Kidney (tissue), 14 donors: Measurements from ENCODE around the gene DSCAML1. TPM values are rescaled to one million over a fixed set of nuclear protein-coding genes. Genes with fewer than 3 reads are reported as not detected.

Experiments used
- DNase-seq, 5 donors: peaks; one replicate each; pipeline ENCODE4 v3.0.0-alpha.2; 2013 to 2020
- FAIRE-seq: peaks from 2 replicates; lab custom pipeline; 2012; peaks lifted over from hg19 to GRCh38; lab: Jason Lieb, UNC
- H3K27ac ChIP-seq, 2 donors: one replicate each; pipeline ENCODE4 v1.7.0; 2013; ENCODE audit warnings: low read depth in 2 of 2, low read length in 2 of 2, inconsistent platforms in 1 of 2
- H3K27me3 ChIP-seq: one replicate; pipeline ENCODE4 v1.7.1; 2013; ENCODE audit warnings: low read length, inconsistent platforms; ENCODE audit not compliant: control insufficient read depth, insufficient read depth
- H3K36me3 ChIP-seq, 3 donors: one replicate each; pipeline versions ENCODE4 v1.7.0 to v1.7.1; 2013; ENCODE audit warnings: low read length in 3 of 3, control low read depth in 1 of 3, inconsistent platforms in 1 of 3; ENCODE audit not compliant: insufficient read depth in 3 of 3, control insufficient read depth in 2 of 3
- H3K4me1 ChIP-seq, 3 donors: one replicate each; pipeline versions ENCODE4 v1.7.0 to v1.7.1; 2013; ENCODE audit warnings: low read length in 3 of 3, inconsistent platforms in 1 of 3, low read depth in 1 of 3; ENCODE audit not compliant: control insufficient read depth in 2 of 3, insufficient read depth in 2 of 3
- H3K4me3 ChIP-seq, 3 donors: one replicate each; pipeline versions ENCODE4 v1.7.0 to v1.8.1; 2013; ENCODE audit warnings: low read length in 3 of 3, control low read depth in 1 of 3, inconsistent platforms in 1 of 3
- H3K9ac ChIP-seq, 3 donors: one replicate each; pipeline versions ENCODE4 v1.7.0 to v1.7.1; 2013; ENCODE audit warnings: low read length in 3 of 3, control low read depth in 1 of 3, inconsistent platforms in 1 of 3
- H3K9me3 ChIP-seq, 3 donors: one replicate each; pipeline versions ENCODE4 v1.7.0 to v1.7.1; 2013; ENCODE audit warnings: low read length in 3 of 3, control low read depth in 1 of 3, inconsistent platforms in 1 of 3; ENCODE audit not compliant: control insufficient read depth in 2 of 3, insufficient read depth in 1 of 3
- CTCF ChIP-seq: IDR thresholded peaks from 3 replicates; pipeline ENCODE4 v1.5.1; 2012; ENCODE audit warnings: mild to moderate bottlenecking, moderate library complexity, borderline replicate concordance; ENCODE audit not compliant: insufficient read depth; ENCODE audit errors: extremely low read depth
- intact Hi-C: fragments of 100-400 bp; cut with DNase I; formaldehyde crosslinking; loops from one replicate; pipeline ENCODE4 v1.11.1; 2022
- polyA plus RNA-seq: library from polyadenylated mRNA; stranded (reverse); fragments of 350-450 nt; fragmentation: Illumina TruSeq; extraction: RNeasy Lipid Tissue Mini Kit (QIAGEN cat#74804); gene quantifications from one replicate; pipeline ENCODE4 v1.2.3, GENCODE V29; 2014; ENCODE audit warnings: low read depth, low replicate concordance; ENCODE audit not compliant: insufficient read depth
- total RNA-seq: library from RNA; stranded (reverse); fragmentation: NEBNext Ultra II Directional; extraction: Animal tissue kit (Norgen Biotek cat#: 25700); gene quantifications from one replicate; pipeline ENCODE4 v1.2.1, GENCODE V29; 2021
- donor health status: control.
- donor health status: control.
- donor health status: control.
- donor health status: control.
- donor health status: control.
- donor health status: DM: yes; HTN: yes; CAD: no.
- donor health status: Normal renal cell carcinoma (clear cell type).

The DSCAML1 gene
- total and polyA plus RNA-seq, 2 donors from 2014 or later, result 0.95 to 17.3 TPM

- no peak for TF ChIP-seq CTCF
- no peak overlapping the region for H3K4me3 ChIP-seq
- intact Hi-C loops, result no loop called here
- no peak overlapping the region for H3K9ac ChIP-seq
- no peaks in the 10 kb centered on the region for H3K9me3 ChIP-seq
- H3K27ac ChIP-seq, result no peak overlapping the region
- FAIRE-seq, result no peak
- no peak for DNase-seq
- H3K36me3 ChIP-seq, result no peaks in the 10 kb centered on the region
- H3K4me1 ChIP-seq, result no peaks in the 10 kb centered on the region
- H3K27me3 ChIP-seq, result no peaks in the 10 kb centered on the region
These were observed 126.1 kb downstream of the DSCAML1 start for GRCh38 chr11:117670924-117671323.

DNA sequence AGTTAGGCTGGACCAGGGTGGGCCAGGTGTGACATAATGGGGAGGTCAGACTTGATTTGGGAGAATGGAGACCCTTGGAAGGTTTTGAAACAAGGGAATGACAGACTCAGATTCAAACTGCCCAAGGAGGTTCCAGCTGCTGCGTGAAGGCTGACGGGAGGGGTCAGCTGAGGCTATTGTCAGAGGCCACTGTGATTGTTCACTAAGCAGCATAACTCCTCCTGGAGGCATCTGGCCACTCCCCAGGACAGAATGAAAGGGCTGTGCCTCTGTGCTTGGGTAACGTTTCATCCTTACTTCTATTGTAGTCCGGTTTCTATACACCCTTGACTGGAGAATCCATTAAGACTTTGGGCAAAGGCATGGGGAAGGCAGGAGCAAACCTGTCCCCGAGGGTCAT is 126.6 kb downstream of the DSCAML1 start:
- FAIRE-seq (no peak), DNase-seq (no peak)
- Histone ChIP-seq H3K27me3 (no peaks in the 10 kb centered on the region), H3K4me3 (no peak overlapping the region), H3K4me1 (no peaks in the 10 kb centered on the region), H3K27ac (no peak overlapping the region), H3K9ac (no peak overlapping the region), H3K36me3 (no peaks in the 10 kb centered on the region), H3K9me3 (no peaks in the 10 kb centered on the region)
- TF ChIP-seq CTCF, result no peak
- intact Hi-C loops, result no loop called here

GRCh38 chr11:117669616-117670015 is 127.4 kb downstream of the DSCAML1 start:
- TF ChIP-seq CTCF, result no peak
- H3K9me3 ChIP-seq, result no peaks in the 10 kb centered on the region
- DNase-seq (no peak), FAIRE-seq (no peak)
- intact Hi-C loops, result no loop called here
- no peaks in the 10 kb centered on the region for H3K36me3 ChIP-seq
- H3K4me1 ChIP-seq, result peaks cover 0 to 3% (median 0%) of the 10 kb centered on the region in 3 donors
- no peaks in the 10 kb centered on the region for H3K27me3 ChIP-seq
- no peak overlapping the region for H3K27ac ChIP-seq
- no peak overlapping the region for H3K9ac ChIP-seq
- no peak overlapping the region for H3K4me3 ChIP-seq

DNA sequence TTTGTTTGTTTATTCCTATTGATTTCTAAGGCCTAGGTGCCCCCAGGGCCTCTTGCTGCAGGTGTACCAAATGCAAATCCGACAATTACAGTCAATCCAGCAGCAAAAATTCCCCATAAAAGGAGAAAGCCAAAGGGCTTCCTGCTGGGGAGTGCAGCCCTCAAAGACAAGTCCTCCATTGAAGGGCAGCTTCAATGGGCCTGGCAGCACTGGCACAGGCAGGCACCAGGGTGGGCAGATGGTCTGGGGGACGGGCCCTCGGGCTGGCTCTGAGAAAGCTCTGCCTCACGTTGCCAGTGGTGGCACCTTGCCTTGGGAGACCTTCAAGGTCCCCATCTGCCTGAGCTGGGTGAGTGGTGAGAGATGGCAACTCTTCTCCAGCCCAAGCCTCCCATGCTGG is 128.0 kb downstream of the DSCAML1 start:
- no peak overlapping the region for H3K4me3 ChIP-seq
- H3K36me3 ChIP-seq, result no peaks in the 10 kb centered on the region
- H3K27ac ChIP-seq, result no peak overlapping the region
- DNase-seq (no peak), FAIRE-seq (no peak)
- H3K27me3 ChIP-seq, result no peaks in the 10 kb centered on the region
- peaks cover 0 to 3% (median 0%) of the 10 kb centered on the region in 3 donors for H3K4me1 ChIP-seq
- no peaks in the 10 kb centered on the region for H3K9me3 ChIP-seq
- intact Hi-C loops, result no loop called here
- no peak overlapping the region for H3K9ac ChIP-seq
- no peak for TF ChIP-seq CTCF
